Esophagus muscularis mucosa (tissue), 4 donors: ENCODE results near the gene SECISBP2. TPM values are rescaled to one million over a fixed set of nuclear protein-coding genes. Genes with fewer than 3 reads are reported as not detected.

Source experiments
- DNase-seq: peaks from one replicate; pipeline ENCODE4 v3.0.0-alpha.2; 2017; ENCODE audit errors: extremely low spot score
- H3K27ac ChIP-seq, 4 donors: fragments of 200-600 bp; sonication (generic); replicated peaks in 1 of 4; 1 replicate in 3 of 4; 2 replicates in 1 of 4; pipeline ENCODE4 v1.5.1; 2016 to 2019; ENCODE audit warnings: mild to moderate bottlenecking in 1 of 4
- H3K27me3 ChIP-seq, 4 donors: fragments of 200-600 bp; sonication (generic); one replicate each; pipeline versions ENCODE4 v1.5.1 to v1.6.0; 2016 to 2019
- H3K36me3 ChIP-seq, 4 donors: fragments of 200-600 bp; sonication (generic); one replicate each; pipeline ENCODE4 v1.5.1; 2016 to 2019
- H3K4me1 ChIP-seq, 4 donors: fragments of 200-600 bp; sonication (generic); one replicate each; pipeline ENCODE4 v1.5.1; 2016 to 2019
- H3K4me3 ChIP-seq, 4 donors: fragments of 200-600 bp; sonication (generic); 1 replicate in 2 of 4; 2 replicates in 2 of 4; pipeline ENCODE4 v1.5.1; 2016 to 2019; ENCODE audit warnings: mild to moderate bottlenecking in 4 of 4, moderate library complexity in 1 of 4
- H3K9me3 ChIP-seq, 4 donors: fragments of 200-600 bp; sonication (generic); 1 replicate in 3 of 4; 2 replicates in 1 of 4; pipeline ENCODE4 v1.5.1; 2016 to 2019
- EP300 ChIP-seq: sonication (generic); formaldehyde crosslinking; IDR thresholded peaks from one replicate; pipeline ENCODE4 v1.6.1; 2017; ENCODE audit warnings: antibody characterized with exemption
- POLR2A ChIP-seq: fragments of 450-650 bp; IDR thresholded peaks from one replicate; pipeline ENCODE4 v1.6.1; 2017; ENCODE audit warnings: antibody characterized with exemption, moderate library complexity, mild to moderate bottlenecking, low read depth
- POLR2AphosphoS5 ChIP-seq, 2 donors: sonication (generic); formaldehyde crosslinking; IDR thresholded peaks; one replicate each; pipeline ENCODE4 v1.6.1; 2017; ENCODE audit warnings: antibody characterized with exemption in 2 of 2
- WGBS: methylation state at CpG from one replicate; pipeline ENCODE4 v1.1.5; 2018; 5-methylcytosine and 5-hydroxymethylcytosine counted together
- intact Hi-C: fragments of 100-400 bp; cut with DNase I; formaldehyde crosslinking; loops from one replicate; pipeline ENCODE4 v1.15.1; 2023
- total RNA-seq, 4 donors: library from RNA; depleted of rRNA; stranded (reverse); fragments of >200 nt; gene quantifications; one replicate each; pipeline versions ENCODE4 v1.1.0 to v1.2.1, GENCODE V29; 2016
- TF ChIP-seq, protein P1 (sequence below), 3 experiments: fragments of 200-600 bp in 2 of 3; fragments of 450-650 bp in 1 of 3; sonication (generic) in 2 of 3; IDR thresholded peaks; one replicate each; pipeline ENCODE4 v1.5.1; 2017 to 2019; ENCODE audit warnings: antibody characterized with exemption in 3 of 3, mild to moderate bottlenecking in 2 of 3, moderate library complexity in 1 of 3

SECISBP2 gene
- total RNA-seq, 4 donors from 2014 or later = 24.0 to 32.8 (median 29.0) TPM

DNA sequence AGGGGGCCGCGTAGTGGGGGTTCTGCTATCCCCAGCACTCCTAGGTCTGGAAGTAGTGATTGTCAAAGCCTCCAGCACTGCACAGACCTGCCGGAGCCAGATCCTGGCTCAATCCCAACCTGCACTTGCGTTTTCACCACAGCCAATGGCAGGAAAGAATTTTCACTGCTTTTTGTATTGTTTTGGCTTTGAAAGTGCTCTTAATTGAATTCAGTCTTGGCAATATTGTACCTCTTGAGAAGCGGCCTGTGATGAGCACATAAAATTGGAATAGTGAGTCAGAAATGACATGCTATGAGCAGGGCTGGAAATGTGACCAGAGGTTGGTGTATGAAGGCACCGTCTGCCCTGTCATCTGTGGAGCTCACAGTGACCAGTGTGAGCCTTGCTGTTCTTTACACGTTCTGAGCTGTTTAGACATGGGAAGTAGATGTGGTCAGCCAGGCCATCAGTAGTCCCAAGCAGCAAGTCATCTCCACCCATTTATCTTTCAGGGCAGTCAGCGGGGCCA lies 41.5 kb downstream of the SECISBP2 start:
- Histone ChIP-seq H3K4me3 (no peak overlapping the region), H3K27ac (no peak overlapping the region), H3K4me1 (peaks cover 6 to 18% (median 13%) of the 10 kb centered on the region in 4 donors), H3K36me3 (peaks cover 57 to 83% (median 79%) of the 10 kb centered on the region in 4 donors), H3K27me3 (no peaks in the 10 kb centered on the region), H3K9me3 (no peaks in the 10 kb centered on the region)
- DNase-seq = no peak
- WGBS = 68% methylated on average over 8 of the region's 8 CpGs
- TF ChIP-seq, protein P1, sequence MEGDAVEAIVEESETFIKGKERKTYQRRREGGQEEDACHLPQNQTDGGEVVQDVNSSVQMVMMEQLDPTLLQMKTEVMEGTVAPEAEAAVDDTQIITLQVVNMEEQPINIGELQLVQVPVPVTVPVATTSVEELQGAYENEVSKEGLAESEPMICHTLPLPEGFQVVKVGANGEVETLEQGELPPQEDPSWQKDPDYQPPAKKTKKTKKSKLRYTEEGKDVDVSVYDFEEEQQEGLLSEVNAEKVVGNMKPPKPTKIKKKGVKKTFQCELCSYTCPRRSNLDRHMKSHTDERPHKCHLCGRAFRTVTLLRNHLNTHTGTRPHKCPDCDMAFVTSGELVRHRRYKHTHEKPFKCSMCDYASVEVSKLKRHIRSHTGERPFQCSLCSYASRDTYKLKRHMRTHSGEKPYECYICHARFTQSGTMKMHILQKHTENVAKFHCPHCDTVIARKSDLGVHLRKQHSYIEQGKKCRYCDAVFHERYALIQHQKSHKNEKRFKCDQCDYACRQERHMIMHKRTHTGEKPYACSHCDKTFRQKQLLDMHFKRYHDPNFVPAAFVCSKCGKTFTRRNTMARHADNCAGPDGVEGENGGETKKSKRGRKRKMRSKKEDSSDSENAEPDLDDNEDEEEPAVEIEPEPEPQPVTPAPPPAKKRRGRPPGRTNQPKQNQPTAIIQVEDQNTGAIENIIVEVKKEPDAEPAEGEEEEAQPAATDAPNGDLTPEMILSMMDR (IDR thresholded peaks at IDR 0.05) = no peak
- TF ChIP-seq POLR2AphosphoS5 (IDR thresholded peaks at IDR 0.05) = no peak
- TF ChIP-seq POLR2A = no peak
- intact Hi-C loops = no loop called here

DNA sequence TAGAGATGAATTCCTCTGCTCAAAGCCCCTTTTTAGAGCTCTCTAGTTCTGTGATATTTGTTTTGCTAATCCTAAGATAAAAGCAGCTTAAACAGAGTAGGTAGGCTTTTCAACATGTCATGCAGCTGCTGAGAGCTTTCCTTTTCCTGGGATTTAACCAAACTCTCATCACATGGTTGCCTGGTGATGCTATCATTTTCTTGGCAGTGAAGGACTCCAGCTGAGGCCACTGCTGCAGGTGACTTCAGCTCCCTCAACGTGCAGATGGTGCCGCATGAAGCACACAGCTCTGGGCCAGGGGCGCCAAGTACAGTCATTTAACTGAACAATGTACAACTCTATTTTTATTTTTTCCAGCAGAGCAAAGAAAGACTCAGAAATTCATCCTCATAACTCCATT lies 42.2 kb downstream of the SECISBP2 start:
- no peak for DNase-seq
- Histone ChIP-seq H3K27me3 (no peaks in the 10 kb centered on the region), H3K36me3 (peaks cover 57 to 76% (median 73%) of the 10 kb centered on the region in 4 donors), H3K27ac (no peak overlapping the region), H3K4me3 (no peak overlapping the region), H3K9me3 (no peaks in the 10 kb centered on the region), H3K4me1 (peaks cover 6 to 18% (median 13%) of the 10 kb centered on the region in 4 donors)
- intact Hi-C loops = no loop called here
- TF ChIP-seq, protein P1 (IDR thresholded peaks at IDR 0.05) = no peak
- 76% methylated on average over 3 of the region's 3 CpGs for WGBS

DNA sequence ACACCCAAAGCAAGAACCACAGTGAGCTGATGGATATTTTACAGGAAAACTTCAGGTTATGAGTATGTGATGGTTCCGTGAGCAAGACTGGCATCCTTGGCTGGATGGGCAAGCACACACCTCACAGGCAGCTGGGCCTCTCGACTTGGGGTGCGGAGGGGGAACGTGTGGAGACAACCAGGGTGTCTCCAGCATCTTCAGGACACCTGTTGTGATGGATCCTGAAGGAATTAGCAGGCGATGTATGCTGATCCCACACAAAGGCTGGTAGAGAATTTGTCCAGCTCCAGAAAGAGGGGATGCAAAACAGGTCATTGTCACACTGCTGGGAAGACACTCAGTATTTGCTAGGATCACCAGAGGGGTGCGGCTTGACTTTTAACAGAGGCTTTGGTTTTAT lies 42.7 kb downstream of the SECISBP2 start:
- H3K9me3 ChIP-seq = no peaks in the 10 kb centered on the region
- DNase-seq = no peak
- H3K4me3 ChIP-seq = no peak overlapping the region
- TF ChIP-seq, protein P1 (IDR thresholded peaks at IDR 0.05) = no peak
- TF ChIP-seq EP300 (no peak), POLR2A (no peak), POLR2AphosphoS5 (IDR thresholded peaks at IDR 0.05) (no peak)
- WGBS = 90% methylated on average over 6 of the region's 6 CpGs
- H3K27ac ChIP-seq = no peak overlapping the region
- intact Hi-C loops = no loop called here
- no peaks in the 10 kb centered on the region for H3K27me3 ChIP-seq
- peaks cover 6 to 18% (median 13%) of the 10 kb centered on the region in 4 donors for H3K4me1 ChIP-seq
- H3K36me3 ChIP-seq = peaks cover 53 to 70% (median 68%) of the 10 kb centered on the region in 4 donors

DNA sequence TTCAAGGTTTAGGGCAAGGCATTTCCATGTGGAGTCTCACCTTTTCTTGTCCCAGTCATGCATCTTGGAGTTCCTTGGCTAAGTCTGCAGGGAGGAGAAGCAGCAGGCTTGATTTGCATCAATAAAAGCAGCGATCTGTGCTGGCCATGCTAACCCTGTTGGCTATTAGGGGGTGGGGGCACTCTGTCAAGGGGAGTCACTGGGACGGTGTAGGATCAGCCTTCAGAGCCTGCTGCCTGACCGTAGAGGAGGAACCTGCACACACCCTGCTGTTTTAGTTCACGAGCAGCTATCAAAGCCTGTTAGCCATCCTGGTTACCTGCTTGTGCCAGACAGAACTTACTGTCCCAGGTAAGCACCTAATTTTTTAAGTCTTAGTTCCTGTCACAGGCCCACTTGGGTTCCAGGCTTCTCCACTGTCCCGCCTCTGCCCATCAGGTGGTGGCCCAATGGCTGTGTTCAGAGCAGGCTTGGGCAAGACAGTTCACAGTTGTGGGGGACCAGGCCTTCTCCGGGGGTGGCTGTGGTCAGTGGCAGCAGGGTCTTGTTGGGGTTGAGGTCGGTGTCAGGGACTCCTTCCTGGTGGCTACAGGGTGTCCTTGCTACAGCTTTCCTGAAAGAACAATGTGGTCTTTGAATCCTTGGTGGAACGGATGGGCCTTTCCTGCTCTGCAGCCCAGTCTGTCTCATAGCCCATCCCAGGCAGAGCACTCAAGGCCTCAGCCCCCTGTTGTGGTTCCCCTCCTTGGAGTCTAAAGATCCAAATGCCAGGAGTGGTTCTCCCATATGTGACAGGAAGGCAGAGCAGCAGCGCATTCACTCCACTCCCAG lies 43.7 kb downstream of the SECISBP2 start:
- Histone ChIP-seq H3K4me3 (no peak overlapping the region), H3K9me3 (no peaks in the 10 kb centered on the region), H3K27ac (no peak overlapping the region), H3K36me3 (peaks cover 43 to 60% (median 58%) of the 10 kb centered on the region in 4 donors), H3K4me1 (peaks cover 6 to 18% (median 13%) of the 10 kb centered on the region in 4 donors), H3K27me3 (no peaks in the 10 kb centered on the region)
- TF ChIP-seq EP300 (no peak), POLR2A (no peak), POLR2AphosphoS5 (IDR thresholded peaks at IDR 0.05) (no peak)
- TF ChIP-seq, protein P1 (IDR thresholded peaks at IDR 0.05) = no peak
- 84% methylated on average over 6 of the region's 9 CpGs for WGBS
- intact Hi-C loops = no loop called here
- no peak for DNase-seq
